RWPE1 (cell line): ENCODE data around the gene GRID2.

ENCODE experiments used
- CTCF ChIA-PET: fragments of 350-600 bp; sonication (Branson Sonifier 250); formaldehyde crosslinking; extraction: SDS; loops from one replicate; lab custom pipeline; 2021; lab: Yijun Ruan, JAX
- POLR2A ChIA-PET: fragments of 400-600 bp; formaldehyde crosslinking; extraction: SDS; loops from one replicate; lab custom pipeline; 2020; ENCODE audit warnings: antibody characterized with exemption; ENCODE audit not compliant: low non-redundant PET; lab: Yijun Ruan, JAX
- DNase-seq: peaks from one replicate; pipeline ENCODE4 v3.0.0; 2012; ENCODE audit warnings: low spot score
- H3K27ac ChIP-seq: fragments of 450-650 bp; 2 replicates; pipeline ENCODE4 v1.5.1; 2017
- TF ChIP-seq, protein P1 (sequence below): fragments of 450-650 bp; conservative IDR thresholded peaks from 2 replicates; pipeline ENCODE4 v1.5.1; 2017; ENCODE audit warnings: low read depth, mild to moderate bottlenecking

Gene GRID2

DNA sequence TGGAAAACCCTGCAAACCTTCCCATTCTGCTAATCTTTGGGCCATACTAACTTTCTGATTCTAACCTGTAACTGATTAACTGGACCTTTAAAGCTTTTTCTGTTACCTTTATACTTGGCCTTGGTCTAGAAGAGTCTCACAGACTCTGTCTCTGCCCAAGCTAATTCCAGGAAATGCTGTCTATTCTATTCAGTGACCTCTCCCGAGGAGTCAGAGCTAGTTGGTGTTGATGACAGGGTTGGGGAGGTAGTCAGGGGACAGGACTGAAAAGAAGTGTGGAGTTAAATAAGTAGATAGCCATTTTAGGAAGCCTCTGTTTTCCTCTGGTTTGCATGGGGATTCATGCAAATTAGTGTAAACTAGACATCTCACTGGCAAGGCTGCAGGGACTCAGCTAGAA, 429.5 kb downstream of the GRID2 start:
- H3K27ac ChIP-seq: no peak overlapping the region
- CTCF ChIA-PET: no interaction called here
- POLR2A ChIA-PET: no interaction called here
- TF ChIP-seq, protein P1, sequence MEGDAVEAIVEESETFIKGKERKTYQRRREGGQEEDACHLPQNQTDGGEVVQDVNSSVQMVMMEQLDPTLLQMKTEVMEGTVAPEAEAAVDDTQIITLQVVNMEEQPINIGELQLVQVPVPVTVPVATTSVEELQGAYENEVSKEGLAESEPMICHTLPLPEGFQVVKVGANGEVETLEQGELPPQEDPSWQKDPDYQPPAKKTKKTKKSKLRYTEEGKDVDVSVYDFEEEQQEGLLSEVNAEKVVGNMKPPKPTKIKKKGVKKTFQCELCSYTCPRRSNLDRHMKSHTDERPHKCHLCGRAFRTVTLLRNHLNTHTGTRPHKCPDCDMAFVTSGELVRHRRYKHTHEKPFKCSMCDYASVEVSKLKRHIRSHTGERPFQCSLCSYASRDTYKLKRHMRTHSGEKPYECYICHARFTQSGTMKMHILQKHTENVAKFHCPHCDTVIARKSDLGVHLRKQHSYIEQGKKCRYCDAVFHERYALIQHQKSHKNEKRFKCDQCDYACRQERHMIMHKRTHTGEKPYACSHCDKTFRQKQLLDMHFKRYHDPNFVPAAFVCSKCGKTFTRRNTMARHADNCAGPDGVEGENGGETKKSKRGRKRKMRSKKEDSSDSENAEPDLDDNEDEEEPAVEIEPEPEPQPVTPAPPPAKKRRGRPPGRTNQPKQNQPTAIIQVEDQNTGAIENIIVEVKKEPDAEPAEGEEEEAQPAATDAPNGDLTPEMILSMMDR: no peak
- no peak for DNase-seq

GRCh38 chr4:92735025-92735665, 431.4 kb downstream of the GRID2 start:
- TF ChIP-seq, protein P1: no peak
- no peak for DNase-seq
- ChIA-PET POLR2A (no interaction called here), CTCF (no interaction called here)
- no peak overlapping the region for H3K27ac ChIP-seq

DNA sequence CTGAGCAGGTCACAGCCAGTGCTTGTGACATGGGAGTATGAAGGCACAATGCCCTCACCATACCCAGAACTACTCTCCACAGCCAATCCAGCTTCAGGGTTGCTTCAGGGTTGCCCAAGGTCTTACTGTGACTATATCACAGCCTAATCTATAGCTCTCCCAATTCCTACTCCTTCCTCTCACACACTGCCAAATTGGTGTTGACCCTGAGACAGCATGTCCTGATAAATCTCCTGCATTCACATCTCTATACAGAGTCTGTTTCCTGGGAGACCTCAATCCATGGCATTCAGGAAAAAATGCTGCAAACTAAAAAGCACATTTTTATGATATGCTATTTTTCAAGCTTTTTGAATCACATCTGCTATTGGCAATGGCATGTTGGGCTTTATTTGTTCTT, 456.7 kb downstream of the GRID2 start:
- ChIA-PET POLR2A (no interaction called here), CTCF (no interaction called here)
- H3K27ac ChIP-seq: no peak overlapping the region
- TF ChIP-seq, protein P1: no peak
- DNase-seq: no peak

GRCh38 chr4:92776080-92776479, 472.3 kb downstream of the GRID2 start:
- no peak overlapping the region for H3K27ac ChIP-seq
- CTCF ChIA-PET: no interaction called here
- POLR2A ChIA-PET: no interaction called here
- no peak for DNase-seq
- TF ChIP-seq, protein P1: no peak

DNA sequence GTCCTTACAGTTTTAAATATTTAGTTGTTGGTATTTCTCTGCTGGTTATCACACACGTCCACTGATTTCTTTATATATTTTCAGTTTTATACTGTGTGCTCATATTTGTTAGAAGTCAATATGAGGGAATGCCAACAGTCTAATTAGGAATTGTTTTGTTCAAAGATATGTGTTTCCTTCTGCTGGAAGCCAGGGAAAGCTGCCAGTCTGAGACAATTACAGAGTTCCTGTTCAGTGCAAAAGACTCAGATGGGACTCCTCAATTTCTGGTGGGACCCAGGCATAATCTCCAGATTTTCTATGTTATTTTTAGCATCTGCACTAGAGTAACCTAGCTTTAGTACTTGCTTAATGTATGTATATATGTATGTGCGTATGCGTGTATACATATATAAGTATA, 486.0 kb downstream of the GRID2 start:
- TF ChIP-seq, protein P1: no peak
- DNase-seq: no peak
- ChIA-PET CTCF (no interaction called here), POLR2A (no interaction called here)
- H3K27ac ChIP-seq: no peak overlapping the region

GRCh38 chr4:92791871-92792440, 488.2 kb downstream of the GRID2 start:
- H3K27ac ChIP-seq: no peak overlapping the region
- ChIA-PET CTCF (no interaction called here), POLR2A (no interaction called here)
- TF ChIP-seq, protein P1: no peak
- no peak for DNase-seq
